HG02798 (cell line): ENCODE results near the gene OVOL1.

Source experiments
- ATAC-seq: cut with Tn5 transposase; IDR thresholded peaks from one replicate; pipeline ENCODE4 v1.9.1; 2021; ENCODE audit warnings: mild to moderate bottlenecking; ENCODE audit not compliant: unreplicated experiment, poor library complexity

The OVOL1 gene

GRCh38 chr11:65790902-65791650 is 4.2 kb downstream of the OVOL1 start:
- no peak for ATAC-seq

GRCh38 chr11:65791719-65792213 is 4.9 kb downstream of the OVOL1 start:
- peak; percentile 88 for ATAC-seq

- no peak for ATAC-seq
These were observed 5.6 kb downstream of the OVOL1 start for GRCh38 chr11:65792456-65792855.

- ATAC-seq: no peak
These were observed 6.3 kb downstream of the OVOL1 start for GRCh38 chr11:65793144-65793581.

GRCh38 chr11:65793625-65794400 is 7.0 kb downstream of the OVOL1 start:
- ATAC-seq: no peak

GRCh38 chr11:65794570-65795510 is 8.0 kb downstream of the OVOL1 start:
- ATAC-seq: no peak

- ATAC-seq: no peak
These were observed 10.1 kb downstream of the OVOL1 start for GRCh38 chr11:65796726-65797601.

- ATAC-seq: no peak
These were observed 10.8 kb downstream of the OVOL1 start for GRCh38 chr11:65797711-65798110.

- ATAC-seq: no peak
These were observed 12.0 kb downstream of the OVOL1 start for GRCh38 chr11:65798882-65799281.

- ATAC-seq: no peak
These were observed 14.5 kb downstream of the OVOL1 start for GRCh38 chr11:65801153-65801987.

- peak; percentile 86 for ATAC-seq
These were observed 16.0 kb downstream of the OVOL1 start for GRCh38 chr11:65802841-65803240.

- ATAC-seq: no peak
These were observed 17.1 kb downstream of the OVOL1 start for GRCh38 chr11:65803797-65804492.

- no peak for ATAC-seq
These were observed 20.1 kb downstream of the OVOL1 start for GRCh38 chr11:65806979-65807378.

- no peak for ATAC-seq
These were observed 22.0 kb downstream of the OVOL1 start for GRCh38 chr11:65808744-65809341.

GRCh38 chr11:65809496-65809895 is 22.6 kb downstream of the OVOL1 start:
- ATAC-seq: no peak

- no peak for ATAC-seq
These were observed 23.4 kb downstream of the OVOL1 start for GRCh38 chr11:65810046-65810868.
